ENCODE data around the gene SELP.

Gene SELP

GRCh38 chr1:169620565-169620964 is 9.4 kb downstream of the SELP start:
- no peak for TF ChIP-seq CTCF (conservative IDR thresholded peaks at IDR 0.05; ENCODE audit: low read depth)
- H3K27ac ChIP-seq: no peak overlapping the region
- POLR2A ChIA-PET (ENCODE audit: low non-redundant PET): no interaction called here
- CTCF ChIA-PET: no interaction called here
- no peak for DNase-seq (ENCODE audit: low spot score)

GRCh38 chr1:169618367-169618766 is 11.6 kb downstream of the SELP start:
- ChIA-PET POLR2A (ENCODE audit: low non-redundant PET) (no interaction called here), CTCF (no interaction called here)
- no peak overlapping the region for H3K27ac ChIP-seq
- TF ChIP-seq CTCF (conservative IDR thresholded peaks at IDR 0.05; ENCODE audit: low read depth): no peak
- no peak for DNase-seq (ENCODE audit: low spot score)

- POLR2A ChIA-PET (ENCODE audit: low non-redundant PET): no interaction called here
- no peak overlapping the region for H3K27ac ChIP-seq
- no peak for DNase-seq (ENCODE audit: low spot score)
- TF ChIP-seq CTCF (conservative IDR thresholded peaks at IDR 0.05; ENCODE audit: low read depth): no peak
- CTCF ChIA-PET: no interaction called here
These were observed 14.1 kb downstream of the SELP start for GRCh38 chr1:169615803-169616202.

- no peak for DNase-seq (ENCODE audit: low spot score)
- no peak for TF ChIP-seq CTCF (conservative IDR thresholded peaks at IDR 0.05; ENCODE audit: low read depth)
- POLR2A ChIA-PET (ENCODE audit: low non-redundant PET): no interaction called here
- CTCF ChIA-PET: no interaction called here
- no peak overlapping the region for H3K27ac ChIP-seq
These were observed 19.1 kb downstream of the SELP start for GRCh38 chr1:169610858-169611257.

GRCh38 chr1:169610108-169610507 is 19.8 kb downstream of the SELP start:
- no peak overlapping the region for H3K27ac ChIP-seq
- ChIA-PET CTCF (no interaction called here), POLR2A (ENCODE audit: low non-redundant PET) (no interaction called here)
- DNase-seq (ENCODE audit: low spot score): no peak
- no peak for TF ChIP-seq CTCF (conservative IDR thresholded peaks at IDR 0.05; ENCODE audit: low read depth)

- TF ChIP-seq CTCF (conservative IDR thresholded peaks at IDR 0.05; ENCODE audit: low read depth): no peak
- CTCF ChIA-PET: no interaction called here
- H3K27ac ChIP-seq: no peak overlapping the region
- DNase-seq (ENCODE audit: low spot score): no peak
- POLR2A ChIA-PET (ENCODE audit: low non-redundant PET): no interaction called here
These were observed 21.7 kb downstream of the SELP start for GRCh38 chr1:169608226-169608625.
